CD4-positive, alpha-beta T cell treated with Interferon gamma for 1 hour (primary cell): ENCODE results near the gene CFAP92.
A peak's percentile ranks its signal among the peaks of the same experiment; 100 is the strongest.

Source experiments
- DNase-seq: peaks from one replicate; pipeline ENCODE4 v3.0.0-alpha.2; 2020

The CFAP92 gene

DNA sequence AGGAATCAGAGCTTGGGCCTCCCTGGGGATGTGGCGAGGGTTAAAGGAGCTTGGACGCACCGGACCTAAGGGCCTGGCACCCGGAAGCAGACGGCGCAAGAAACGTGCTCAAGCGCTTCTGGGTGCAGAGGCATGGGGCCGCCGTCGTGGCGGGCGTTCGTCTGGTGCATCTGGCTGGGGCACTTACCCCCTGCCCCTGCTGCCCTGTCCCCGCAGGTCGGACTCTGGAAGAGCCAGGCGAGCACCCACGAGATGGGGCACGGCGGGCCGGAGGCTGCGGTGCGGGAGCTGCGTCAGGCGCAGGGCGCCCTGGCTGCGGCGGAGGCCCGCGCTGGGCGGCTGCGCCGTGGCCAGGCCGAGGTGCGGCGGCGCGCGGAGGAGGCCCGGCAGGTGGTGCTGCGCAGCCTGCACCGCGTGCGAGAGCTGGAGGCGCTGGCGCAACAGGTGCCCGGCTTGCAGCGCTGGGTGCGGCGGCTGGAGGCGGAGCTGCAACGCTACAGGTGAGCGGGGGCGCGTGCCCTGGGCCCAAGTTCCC, 9.8 kb upstream of the CFAP92 start:
- DNase-seq: peak; percentile 53

- no peak for DNase-seq
Observed at GRCh38 chr3:129002573-129003569, 9.0 kb upstream of the CFAP92 start.

GRCh38 chr3:129001806-129002572, 8.1 kb upstream of the CFAP92 start:
- no peak for DNase-seq

DNA sequence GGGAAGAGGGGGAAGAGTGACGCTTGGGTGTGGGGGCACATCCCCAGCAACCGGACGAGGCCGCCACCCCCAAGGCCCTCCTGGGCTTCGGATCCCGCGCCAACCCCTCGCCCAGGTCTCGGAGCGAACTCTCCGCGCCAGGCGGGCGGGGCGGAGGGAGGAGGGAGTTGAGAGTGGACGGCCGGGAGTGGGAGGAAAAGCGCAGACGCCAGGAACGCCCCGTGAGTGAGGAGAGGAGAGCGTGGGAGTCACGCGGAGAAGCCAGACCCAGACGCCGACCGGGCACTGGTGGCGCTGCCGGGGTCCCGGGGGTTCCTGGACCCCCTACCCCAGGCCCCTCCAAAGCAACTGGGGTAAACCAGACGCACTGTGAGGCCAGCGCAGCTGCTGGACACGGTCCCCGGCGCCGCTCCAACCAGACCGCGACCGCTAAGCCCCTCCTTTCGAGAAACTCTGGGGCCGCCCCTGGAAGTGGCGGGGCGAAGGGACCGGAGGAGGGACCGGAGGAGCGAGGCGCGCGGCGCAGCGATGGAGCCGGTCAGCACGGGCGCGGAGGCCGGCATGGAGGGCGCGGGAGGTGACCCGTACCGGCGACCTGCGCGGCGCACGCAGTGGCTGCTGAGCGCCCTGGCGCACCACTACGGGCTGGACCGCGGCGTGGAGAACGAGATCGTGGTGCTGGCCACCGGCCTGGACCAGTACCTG, 7.4 kb upstream of the CFAP92 start, which contains the start of gene EFCC1:
Gene EFCC1, plus strand, starts transcription at position 204 of the 705 bp plus-strand sequence. Its CDS starts 325 bp downstream, at position 529.
- no peak for DNase-seq

- no peak for DNase-seq
Observed at GRCh38 chr3:129000742-129001100, 6.8 kb upstream of the CFAP92 start.

GRCh38 chr3:128999102-128999501, 5.2 kb upstream of the CFAP92 start:
- no peak for DNase-seq

GRCh38 chr3:128998561-128998960, 4.7 kb upstream of the CFAP92 start:
- no peak for DNase-seq

DNA sequence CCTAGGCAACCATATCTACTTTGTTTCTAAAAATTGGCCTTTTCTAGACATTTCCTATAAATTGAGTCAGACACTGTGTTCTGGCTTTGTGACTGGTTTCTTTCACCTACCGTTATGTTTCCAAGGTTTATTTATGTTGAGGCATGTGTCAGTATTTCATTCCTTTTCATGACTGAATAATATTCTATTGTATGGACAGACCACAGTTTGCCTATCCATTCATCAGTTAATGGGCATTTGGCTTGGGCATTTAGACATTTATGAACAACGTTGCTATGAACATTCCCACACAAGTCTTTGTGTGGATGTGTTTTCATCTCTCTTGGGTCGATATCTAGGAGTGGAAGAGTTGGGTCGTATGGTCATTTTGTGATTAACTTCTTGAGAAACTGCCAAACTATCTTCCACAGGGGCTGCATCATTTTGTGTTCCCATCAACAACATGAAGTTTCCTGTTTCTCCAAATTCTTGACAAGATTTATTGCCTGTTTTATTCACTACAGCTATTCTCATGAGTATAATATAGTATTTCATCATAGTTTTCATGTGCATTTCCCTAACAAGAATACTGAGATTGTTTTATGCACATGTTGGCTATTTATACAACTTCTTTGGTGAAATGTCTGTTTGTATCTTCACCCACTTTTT, 3.7 kb upstream of the CFAP92 start:
- DNase-seq: no peak

GRCh38 chr3:128996726-128997125, 2.9 kb upstream of the CFAP92 start:
- no peak for DNase-seq

- no peak for DNase-seq
Observed at GRCh38 chr3:128996200-128996599, 2.3 kb upstream of the CFAP92 start.

DNA sequence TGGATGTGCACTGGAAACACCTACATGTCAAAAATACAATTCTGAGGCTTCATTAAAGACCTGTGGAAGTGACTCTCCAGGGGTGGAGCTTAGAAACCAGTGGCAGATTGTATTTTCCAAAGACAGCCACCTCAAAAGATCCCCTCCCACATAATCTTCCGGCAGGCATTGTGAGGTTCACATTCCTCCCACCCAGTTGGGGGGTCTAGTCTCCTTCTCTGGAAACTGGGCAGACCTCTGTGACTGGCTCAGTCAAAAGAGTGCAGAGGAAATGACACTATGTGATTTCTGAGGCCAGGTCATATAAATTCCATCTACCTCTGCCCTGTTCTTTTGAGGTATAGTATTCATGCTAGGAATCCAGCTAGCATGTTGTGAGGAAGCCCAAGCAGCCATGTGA, 1.9 kb upstream of the CFAP92 start:
- no peak for DNase-seq

GRCh38 chr3:128994581-128995546, 988 bp upstream of the CFAP92 start:
- no peak for DNase-seq

GRCh38 chr3:128994173-128994512, 267 bp upstream of the CFAP92 start:
- DNase-seq: no peak

- DNase-seq: no peak
Observed at GRCh38 chr3:128992926-128993460, 883 bp downstream of the CFAP92 start.

DNA sequence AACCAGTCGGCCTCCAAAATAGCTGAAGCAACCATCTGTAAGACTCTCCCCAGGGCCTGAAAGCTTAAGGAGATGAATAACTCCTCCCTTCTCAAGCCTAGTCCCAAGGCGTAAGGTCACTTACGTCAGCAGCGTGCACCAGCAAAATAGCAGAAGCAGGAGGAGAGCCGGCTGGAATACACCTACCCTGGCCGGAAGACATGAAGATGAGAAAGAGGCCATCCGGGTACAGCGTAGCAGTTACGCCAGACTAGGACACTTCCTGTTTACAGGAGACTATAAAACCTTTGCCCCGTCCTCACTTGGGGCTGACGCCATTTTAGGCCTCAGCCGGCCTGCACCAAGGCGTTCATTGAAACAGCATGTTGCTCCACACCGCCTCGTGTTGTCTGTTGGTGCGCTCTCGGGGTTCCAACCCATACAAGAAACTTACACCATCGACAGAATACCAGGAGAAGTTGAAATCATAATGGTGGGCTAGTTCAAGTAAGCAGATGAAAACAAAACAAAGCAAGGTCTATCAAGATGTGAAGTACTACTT, 2.5 kb downstream of the CFAP92 start:
- peak; percentile 57 for DNase-seq

DNA sequence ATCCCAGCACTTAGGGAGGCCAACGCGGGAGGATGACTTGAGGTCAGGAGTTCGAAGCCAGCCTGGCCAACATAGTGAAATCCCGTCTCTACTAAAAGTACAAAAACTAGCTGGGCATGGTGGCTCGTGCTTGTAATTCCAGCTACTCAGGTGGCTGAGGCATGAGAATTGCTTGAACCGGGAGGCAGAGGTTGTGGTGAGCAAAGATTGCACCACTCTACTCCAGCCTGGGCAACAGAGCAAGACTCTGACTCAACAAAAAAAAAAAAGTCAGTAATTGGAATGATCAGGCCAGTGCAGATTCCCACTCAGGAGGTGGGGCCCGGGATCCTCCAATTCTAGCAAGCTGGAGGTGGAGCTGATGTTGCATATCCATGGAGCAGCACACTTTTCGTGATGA, 5.6 kb downstream of the CFAP92 start:
- DNase-seq: no peak

DNA sequence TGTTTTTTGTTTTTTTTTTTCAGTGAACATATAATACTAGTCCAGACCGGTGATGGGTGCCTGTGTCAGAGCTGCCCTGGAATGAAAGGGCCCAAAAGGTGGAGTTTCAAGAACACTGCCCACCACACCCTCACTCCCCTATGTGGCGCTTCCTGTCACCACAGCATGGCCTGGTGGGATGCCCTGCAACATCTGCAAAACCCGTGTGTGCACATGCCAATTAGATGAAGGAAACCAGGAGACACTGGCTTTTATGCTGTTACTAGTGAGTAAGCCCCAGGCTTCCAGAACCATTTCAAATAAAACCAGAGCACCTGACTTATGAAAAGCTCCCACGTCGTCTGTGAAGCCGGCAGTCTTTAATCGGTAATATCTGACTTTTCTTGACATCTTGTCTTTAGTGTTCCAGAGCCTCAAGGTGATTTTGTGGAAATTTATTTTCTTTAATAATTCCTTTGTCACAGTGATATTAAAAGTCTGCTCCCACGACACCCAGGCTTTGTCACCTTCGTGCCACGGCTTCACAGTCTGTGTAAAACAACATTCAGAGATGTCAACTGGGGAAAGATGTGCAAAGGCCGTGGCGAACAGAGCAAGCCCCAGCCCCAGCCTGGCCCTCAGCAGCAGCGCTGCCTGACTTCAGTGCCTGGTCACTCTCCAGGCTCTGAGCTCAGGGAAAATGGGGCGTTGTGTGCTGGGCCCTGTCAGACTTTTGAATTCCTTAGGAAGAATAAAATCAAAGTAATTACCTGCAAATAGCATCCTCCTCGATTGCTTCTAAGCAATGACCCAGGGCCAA, 6.4 kb downstream of the CFAP92 start:
- DNase-seq: no peak

DNA sequence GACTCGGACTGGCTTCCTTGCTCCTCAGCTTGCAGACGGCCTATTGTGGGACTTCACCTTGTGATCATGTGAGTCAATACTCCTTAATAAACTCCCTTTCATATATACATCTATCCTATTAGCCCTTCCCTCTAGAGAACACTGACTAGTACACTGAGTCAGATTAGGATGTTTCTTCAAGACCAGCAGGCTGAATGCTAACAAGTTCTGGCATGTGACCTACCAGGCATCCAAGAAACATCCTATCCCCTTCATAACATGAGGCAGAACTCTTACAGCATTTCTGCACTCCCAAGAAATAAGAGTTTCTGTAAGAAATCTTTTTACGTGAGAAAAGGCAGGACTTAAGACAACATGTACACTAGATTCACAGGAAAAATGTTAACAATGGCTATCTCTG, 9.3 kb downstream of the CFAP92 start:
- no peak for DNase-seq

DNA sequence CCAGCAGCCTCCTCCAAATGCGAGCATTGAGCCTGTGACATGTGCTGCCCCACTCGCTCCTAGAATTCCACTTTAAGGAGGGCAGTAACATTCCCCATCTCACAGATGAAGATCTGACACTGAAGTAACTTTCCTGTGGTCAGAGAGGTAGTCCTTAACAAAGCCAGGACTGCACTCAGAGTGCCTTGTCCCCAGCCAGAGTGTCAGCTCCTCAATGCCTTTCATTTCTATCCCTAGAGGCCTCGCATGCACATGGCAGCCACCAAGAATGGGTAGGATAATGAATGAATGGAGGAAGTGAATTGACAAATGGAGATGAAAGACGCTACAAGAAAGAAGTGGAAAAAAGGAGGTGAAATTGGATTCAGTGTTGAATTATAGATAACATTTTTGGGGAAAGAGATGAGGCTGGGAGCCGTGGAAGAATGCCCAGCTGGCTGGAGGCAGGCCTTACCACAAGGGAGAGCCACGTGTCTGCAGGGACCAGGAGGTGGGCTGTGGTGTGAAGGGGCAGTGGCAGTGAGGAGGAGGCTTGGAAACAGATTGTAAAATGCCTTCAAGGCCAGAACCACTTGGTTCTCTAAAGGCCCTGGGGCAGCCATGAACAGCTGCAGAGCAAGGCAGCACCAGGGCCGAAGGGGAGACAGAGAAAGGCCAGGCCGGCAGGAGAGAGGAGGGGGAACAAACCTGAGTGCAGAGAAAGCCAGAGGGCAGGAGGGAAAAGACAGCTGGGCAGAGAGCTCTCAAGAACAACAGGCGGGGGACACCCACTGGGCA, 10.4 kb downstream of the CFAP92 start:
- DNase-seq: no peak
